Measurements from ENCODE around the gene BBS9.

GRCh38 chr7:33610918-33611317 is 481.6 kb downstream of the BBS9 start:
- TF ChIP-seq POLR2AphosphoS5 (IDR thresholded peaks at IDR 0.05) (no peak), CTCF (IDR thresholded peaks at IDR 0.05) (no peak)
